Panc1 (cell line): ENCODE results near the gene RANBP1.

Experiments
- CTCF ChIP-seq: fragments of 450-650 bp; IDR thresholded peaks from 2 replicates; pipeline ENCODE4 v1.5.1; 2017; ENCODE audit warnings: mild to moderate bottlenecking
- POLR2AphosphoS5 ChIP-seq: IDR thresholded peaks from 2 replicates; pipeline ENCODE4 v1.6.1; 2012; ENCODE audit warnings: mild to moderate bottlenecking, low read depth, low read length, moderate library complexity
- SIN3A ChIP-seq: IDR thresholded peaks from 2 replicates; pipeline ENCODE4 v1.6.1; 2012; ENCODE audit warnings: low read depth, mild to moderate bottlenecking, low read length, moderate library complexity, borderline replicate concordance; ENCODE audit not compliant: insufficient read depth
- TCF7L2 ChIP-seq: IDR thresholded peaks from 2 replicates; pipeline ENCODE4 v1.6.1; 2011; ENCODE audit warnings: mild to moderate bottlenecking, low read depth, low read length, inconsistent platforms
- TF ChIP-seq, protein P1 (sequence below), 2 experiments: IDR thresholded peaks; 2 replicates each; pipeline ENCODE4 v1.6.1; 2011 to 2012; ENCODE audit warnings: low read depth in 2 of 2, control low read depth in 1 of 2, low read length in 1 of 2, mild to moderate bottlenecking in 1 of 2, moderate library complexity in 1 of 2; ENCODE audit not compliant: insufficient read depth in 1 of 2

DNA sequence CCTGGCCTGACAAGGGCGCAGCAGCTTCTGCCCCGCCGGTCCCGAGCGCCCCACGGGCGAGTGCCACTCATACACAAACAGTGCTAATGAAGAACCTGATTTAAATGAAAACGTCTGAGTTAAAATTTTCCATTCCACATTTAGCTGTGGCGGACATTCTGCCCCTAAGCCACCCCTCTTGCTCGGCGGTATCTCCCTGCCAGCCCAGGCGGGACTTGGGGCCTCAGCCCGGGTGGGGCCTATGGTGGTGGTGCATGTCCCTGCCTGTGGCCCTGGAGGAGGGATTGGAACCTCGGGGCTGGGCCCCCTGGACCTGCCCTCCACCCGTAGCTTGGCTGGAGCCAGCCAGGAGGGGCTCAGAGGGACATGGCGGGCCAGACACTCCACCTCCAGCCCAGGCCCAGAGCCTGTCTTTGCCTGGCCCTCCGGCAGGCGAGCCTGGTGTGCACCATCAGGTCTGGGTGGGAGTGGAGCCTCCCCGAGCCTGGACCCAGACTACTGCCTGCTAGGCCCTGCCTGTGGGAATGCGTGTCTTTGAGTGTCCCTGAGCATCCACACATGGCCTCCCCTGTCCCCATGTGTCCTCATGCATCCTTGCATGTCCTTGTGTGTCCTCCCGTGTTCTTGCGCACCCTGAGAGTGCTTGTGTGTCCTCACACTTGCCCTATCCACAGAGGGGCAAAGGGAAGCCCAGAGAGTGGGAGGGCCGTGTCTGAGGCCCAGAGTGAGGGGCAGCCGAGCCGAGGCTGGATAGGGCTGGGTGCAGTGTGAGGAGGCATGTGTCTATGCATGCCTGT, 20.1 kb downstream of the RANBP1 start:
- TF ChIP-seq CTCF (no peak), POLR2AphosphoS5 (no peak), SIN3A (no peak), TCF7L2 (no peak)
- TF ChIP-seq, protein P1, sequence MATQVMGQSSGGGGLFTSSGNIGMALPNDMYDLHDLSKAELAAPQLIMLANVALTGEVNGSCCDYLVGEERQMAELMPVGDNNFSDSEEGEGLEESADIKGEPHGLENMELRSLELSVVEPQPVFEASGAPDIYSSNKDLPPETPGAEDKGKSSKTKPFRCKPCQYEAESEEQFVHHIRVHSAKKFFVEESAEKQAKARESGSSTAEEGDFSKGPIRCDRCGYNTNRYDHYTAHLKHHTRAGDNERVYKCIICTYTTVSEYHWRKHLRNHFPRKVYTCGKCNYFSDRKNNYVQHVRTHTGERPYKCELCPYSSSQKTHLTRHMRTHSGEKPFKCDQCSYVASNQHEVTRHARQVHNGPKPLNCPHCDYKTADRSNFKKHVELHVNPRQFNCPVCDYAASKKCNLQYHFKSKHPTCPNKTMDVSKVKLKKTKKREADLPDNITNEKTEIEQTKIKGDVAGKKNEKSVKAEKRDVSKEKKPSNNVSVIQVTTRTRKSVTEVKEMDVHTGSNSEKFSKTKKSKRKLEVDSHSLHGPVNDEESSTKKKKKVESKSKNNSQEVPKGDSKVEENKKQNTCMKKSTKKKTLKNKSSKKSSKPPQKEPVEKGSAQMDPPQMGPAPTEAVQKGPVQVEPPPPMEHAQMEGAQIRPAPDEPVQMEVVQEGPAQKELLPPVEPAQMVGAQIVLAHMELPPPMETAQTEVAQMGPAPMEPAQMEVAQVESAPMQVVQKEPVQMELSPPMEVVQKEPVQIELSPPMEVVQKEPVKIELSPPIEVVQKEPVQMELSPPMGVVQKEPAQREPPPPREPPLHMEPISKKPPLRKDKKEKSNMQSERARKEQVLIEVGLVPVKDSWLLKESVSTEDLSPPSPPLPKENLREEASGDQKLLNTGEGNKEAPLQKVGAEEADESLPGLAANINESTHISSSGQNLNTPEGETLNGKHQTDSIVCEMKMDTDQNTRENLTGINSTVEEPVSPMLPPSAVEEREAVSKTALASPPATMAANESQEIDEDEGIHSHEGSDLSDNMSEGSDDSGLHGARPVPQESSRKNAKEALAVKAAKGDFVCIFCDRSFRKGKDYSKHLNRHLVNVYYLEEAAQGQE (IDR thresholded peaks at IDR 0.05; ENCODE audit: insufficient read depth in 1 of 2, low read depth in 2 of 2, low read length in 1 of 2): no peak
